Endometrial microvascular endothelial cells (primary cell): ENCODE results near the gene SIVA1. TPM values are rescaled to one million over a fixed set of nuclear protein-coding genes. Genes with fewer than 3 reads are reported as not detected.

Source experiments
- in situ Hi-C: cut with HindIII; loops from 2 replicates; pipeline ENCODE4 v1.10.0; 2017; ENCODE audit warnings: low sequenced_read_pairs, low pct_unique_long_range_greater_than_20kb; ENCODE audit errors: inconsistent ontology term
- total RNA-seq: library from RNA; depleted of rRNA; stranded (reverse); fragments of >200 nt; gene quantifications from one replicate; pipeline ENCODE4 v1.2.3, GENCODE V29; 2015; ENCODE audit errors: inconsistent ontology term

The SIVA1 gene
- total RNA-seq, 1 donor from 2014 or later: 250 TPM

GRCh38 chr14:104800015-104800770, 47.2 kb downstream of the SIVA1 start:
- in situ Hi-C loops: no loop called here

GRCh38 chr14:104800771-104801519, 48.0 kb downstream of the SIVA1 start, which contains the start of gene ZBTB42:
Gene ZBTB42, plus strand, starts transcription at chr14:104801101. Its CDS starts 97 bp downstream, at chr14:104801198.
- in situ Hi-C loops: no loop called here

GRCh38 chr14:104801520-104802393, 48.8 kb downstream of the SIVA1 start:
- in situ Hi-C loops: no loop called here

- in situ Hi-C loops: no loop called here
Measured at GRCh38 chr14:104802394-104803184, 49.6 kb downstream of the SIVA1 start.

- in situ Hi-C loops: no loop called here
Measured at GRCh38 chr14:104803280-104803911, 50.4 kb downstream of the SIVA1 start.

GRCh38 chr14:104803912-104804410, 51.0 kb downstream of the SIVA1 start:
- in situ Hi-C loops: no loop called here

- in situ Hi-C loops: no loop called here
Measured at GRCh38 chr14:104804481-104805325, 51.8 kb downstream of the SIVA1 start.

- in situ Hi-C loops: no loop called here
Measured at GRCh38 chr14:104805326-104805678, 52.4 kb downstream of the SIVA1 start.

- in situ Hi-C loops: no loop called here
Measured at GRCh38 chr14:104805941-104806624, 53.1 kb downstream of the SIVA1 start.

GRCh38 chr14:104806625-104807465, 53.9 kb downstream of the SIVA1 start:
- in situ Hi-C loops: no loop called here

GRCh38 chr14:104808456-104808855, 55.5 kb downstream of the SIVA1 start:
- in situ Hi-C loops: no loop called here

Other genes starting within 250 kb of the SIVA1 start
- gene C14orf180, start 173.4 kb upstream of the SIVA1 start, total RNA-seq: not detected
- gene TMEM179, start 148.4 kb upstream of the SIVA1 start, total RNA-seq: not detected
- gene INF2, start 63.5 kb upstream of the SIVA1 start, total RNA-seq: 79.4 TPM
- not detected for gene ADSS1, start 28.9 kb upstream of the SIVA1 start, total RNA-seq
- gene AKT1, start 42.6 kb downstream of the SIVA1 start, total RNA-seq: 181 TPM
- 3.1 TPM for gene ZBTB42, start 48.0 kb downstream of the SIVA1 start, total RNA-seq
- 20.1 TPM for gene CEP170B, start 112.1 kb downstream of the SIVA1 start, total RNA-seq
- not detected for gene PLD4, start 171.7 kb downstream of the SIVA1 start, total RNA-seq
- gene AHNAK2, start 225.2 kb downstream of the SIVA1 start, total RNA-seq: 41.5 TPM
- 5.0 TPM for gene CLBA1, start 232.6 kb downstream of the SIVA1 start, total RNA-seq